K562 (cell line): ENCODE data around the gene KIFC3. TPM values are rescaled to one million over a fixed set of nuclear protein-coding genes. Genes with fewer than 3 reads are reported as not detected.

Experiments used
- ATAC-seq: fragments of 200-7000 bp; cut with Tn5 transposase; 3 replicates; pipeline ENCODE4 v1.9.1; 2020; ENCODE audit warnings: moderate library complexity
- BruUV-seq: library from RNA; stranded (reverse); fragments of 400-500 nt; replicated peaks from 2 replicates; lab custom pipeline; 2021; lab: Mats Ljungman, UMichigan
- CTCF ChIA-PET: fragments of 300-600 bp; formaldehyde crosslinking; extraction: SDS; loops from one replicate; lab custom pipeline; 2021; ENCODE audit warnings: low intra/inter-chr PET ratio; lab: Yijun Ruan, JAX
- POLR2A ChIA-PET: fragments of 300-600, 350-650 bp; sonication (Branson Sonifier 250); formaldehyde crosslinking; extraction: SDS; loops from one replicate; lab custom pipeline; 2021; ENCODE audit warnings: antibody characterized with exemption, inconsistent platforms; lab: Yijun Ruan, JAX
- DNase-seq, 4 experiments: peaks; one replicate each; pipeline versions ENCODE4 v3.0.0 to v3.0.0-alpha.2; 2011 to 2018; ENCODE audit warnings: low spot score in 3 of 4, mixed read lengths in 3 of 4; ENCODE audit errors: extremely low read depth in 1 of 4
- FAIRE-seq: peaks from 2 replicates; lab custom pipeline; 2011; peaks lifted over from hg19 to GRCh38; lab: Jason Lieb, UNC
- H2AFZ ChIP-seq: 2 replicates; pipeline ENCODE4 v1.6.0; 2011; ENCODE audit warnings: low read depth, low read length, control low read depth, inconsistent platforms
- H3K27ac ChIP-seq: fragments of 200-600 bp; 3 replicates; pipeline ENCODE4 v1.8.0; 2011; ENCODE audit warnings: low read depth, mild to moderate bottlenecking, control low read depth, inconsistent platforms, low read length, moderate library complexity, mixed read lengths; ENCODE audit errors: extremely low read depth
- H3K27me3 ChIP-seq, 2 experiments: fragments of 300-600 bp in 1 of 2; 2 replicates in 1 of 2; 3 replicates in 1 of 2; pipeline versions ENCODE4 v1.6.0 to v1.8.0; 2011; ENCODE audit warnings: inconsistent platforms in 2 of 2, low read length in 2 of 2, mild to moderate bottlenecking in 1 of 2, mixed read lengths in 1 of 2, moderate library complexity in 1 of 2; ENCODE audit not compliant: control insufficient read depth in 2 of 2, insufficient read depth in 2 of 2
- H3K36me3 ChIP-seq: fragments of 300-600 bp; 3 replicates; pipeline ENCODE4 v1.8.0; 2011; ENCODE audit warnings: mild to moderate bottlenecking, low read length, inconsistent platforms; ENCODE audit not compliant: control insufficient read depth, insufficient read depth
- H3K4me1 ChIP-seq, 2 experiments: fragments of 200-600 bp in 1 of 2; replicated peaks in 1 of 2; 2 replicates in 1 of 2; 3 replicates in 1 of 2; pipeline versions ENCODE4 v1.5.1 to v1.8.0; 2011; ENCODE audit warnings: inconsistent platforms in 2 of 2, low read length in 2 of 2, mild to moderate bottlenecking in 1 of 2, mixed read lengths in 1 of 2, moderate library complexity in 1 of 2; ENCODE audit not compliant: control insufficient read depth in 2 of 2, insufficient read depth in 2 of 2
- H3K4me2 ChIP-seq: 2 replicates; pipeline ENCODE4 v1.6.1; 2011; ENCODE audit warnings: low read length, control low read depth, inconsistent platforms, mixed read lengths; ENCODE audit not compliant: insufficient read depth
- H3K4me3 ChIP-seq: fragments of 200-600 bp; sonication (generic), shearing (Covaris generic); 2 replicates; pipeline ENCODE4 v1.5.1; 2016; ENCODE audit warnings: control low read depth, inconsistent platforms
- H3K79me2 ChIP-seq: fragments of 200-600 bp; 3 replicates; pipeline ENCODE4 v1.8.0; 2011; ENCODE audit warnings: low read length, inconsistent platforms; ENCODE audit not compliant: control insufficient read depth, insufficient read depth
- H3K9ac ChIP-seq, 2 experiments: 2 replicates each; pipeline versions ENCODE4 v1.6.0 to v1.6.1; 2011; ENCODE audit warnings: low read depth in 2 of 2, low read length in 2 of 2, control low read depth in 1 of 2, inconsistent platforms in 1 of 2, mild to moderate bottlenecking in 1 of 2, mixed read lengths in 1 of 2; ENCODE audit not compliant: insufficient read depth in 1 of 2
- H3K9me1 ChIP-seq: one replicate; pipeline ENCODE4 v1.6.0; 2011; ENCODE audit warnings: inconsistent platforms, mild to moderate bottlenecking, low read length, moderate library complexity; ENCODE audit not compliant: control insufficient read depth, insufficient read depth
- H3K9me3 ChIP-seq: replicated peaks from 2 replicates; pipeline ENCODE4 v1.5.1; 2011; ENCODE audit warnings: low read depth, low read length, inconsistent platforms; ENCODE audit not compliant: control insufficient read depth, insufficient read depth
- H4K20me1 ChIP-seq: replicated peaks from 2 replicates; pipeline ENCODE4 v1.6.1; 2011; ENCODE audit warnings: low read length, inconsistent platforms, mixed read lengths; ENCODE audit not compliant: control insufficient read depth, insufficient read depth
- ARID3A ChIP-seq: IDR thresholded peaks from 2 replicates; pipeline ENCODE4 v1.6.1; 2012; ENCODE audit warnings: low read depth, low read length, improper control_type of control experiment, borderline replicate concordance
- ASH1L ChIP-seq: fragments of 450-650 bp; IDR thresholded peaks from 2 replicates; pipeline ENCODE4 v1.6.1; 2018; ENCODE audit warnings: borderline replicate concordance, mild to moderate bottlenecking, low read depth; ENCODE audit not compliant: partially characterized antibody
- BACH1 ChIP-seq: fragments of 200-800 bp; sonication (Bioruptor generic); IDR thresholded peaks from 2 replicates; pipeline ENCODE4 v1.6.1; 2016; ENCODE audit warnings: missing genetic modification characterization, missing compliant biosample characterization
- HMBOX1 ChIP-seq: sonication (generic); IDR thresholded peaks from 2 replicates; pipeline ENCODE4 v1.6.1; 2016
- KLF13 ChIP-seq: fragments of 450-650 bp; IDR thresholded peaks from 2 replicates; pipeline ENCODE4 v1.6.1; 2016; ENCODE audit warnings: missing genetic modification characterization, low read depth, mild to moderate bottlenecking, missing compliant biosample characterization, moderate library complexity, borderline replicate concordance
- NRF1 ChIP-seq, 2 experiments: fragments of 450-650 bp; IDR thresholded peaks in 1 of 2; conservative IDR thresholded peaks in 1 of 2; 2 replicates each; pipeline ENCODE4 v1.6.1; 2014; ENCODE audit warnings: mild to moderate bottlenecking in 2 of 2
- POLR2G ChIP-seq: fragments of 200-400 bp; formaldehyde crosslinking; IDR thresholded peaks from 2 replicates; pipeline ENCODE4 v1.6.1; 2017; ENCODE audit warnings: low read depth, mild to moderate bottlenecking, antibody characterized with exemption, low read length, moderate library complexity
- TBP ChIP-seq: optimal IDR thresholded peaks from 2 replicates; pipeline ENCODE3; 2011; ENCODE audit warnings: low read depth, low read length, improper control_type of control experiment
- ZNF3 ChIP-seq: fragments of 250-450 bp; sonication (Bioruptor Pico); IDR thresholded peaks from 2 replicates; pipeline ENCODE4 v1.5.0; 2021; ENCODE audit warnings: mild to moderate bottlenecking, moderate library complexity
- WGBS: fragments of 100-300 bp; shearing (Covaris generic); methylation state at CpG from one replicate; pipeline ENCODE4 v1.1.6; 2016; ENCODE audit warnings: low coverage, mixed read lengths; ENCODE audit not compliant: insufficient coverage; ENCODE audit errors: missing lambda C conversion rate; 5-methylcytosine and 5-hydroxymethylcytosine counted together
- in situ Hi-C: fragments of 300-500 bp; cut with MboI; formaldehyde crosslinking; loops from 4 replicates; pipeline ENCODE4 v1.15.0; 2018; ENCODE audit warnings: inconsistent platforms, mixed read lengths
- intact Hi-C: fragments of 100-400 bp; cut with micrococcal nuclease; formaldehyde crosslinking; loops from 2 replicates; pipeline ENCODE4 v1.14.2; 2022
- polyA plus RNA-seq, 8 experiments: library from polyadenylated mRNA; depleted of rRNA in 4 of 8; stranded (reverse) in 5 of 8; unstranded in 3 of 8; fragments of >200 nt; fragmentation: Nextera tagmentation in 2 of 8; fragmentation: Illumina TruSeq in 1 of 8; extraction: Ambion mirVana in 2 of 8; extraction: Trizol in 1 of 8; gene quantifications; 2 replicates each; pipeline versions ENCODE4 v1.2.1 to v1.2.3, GENCODE V29; 2011 to 2014; ENCODE audit warnings: inconsistent platforms in 1 of 8, missing spikeins in 1 of 8
- total RNA-seq, 7 experiments: library from RNA; depleted of rRNA in 6 of 7; stranded (reverse); fragments of >200 nt in 6 of 7; fragmentation: Illumina TruSeq in 2 of 7; extraction: Trizol in 2 of 7; gene quantifications; 2 replicates each; pipeline versions ENCODE4 v1.2.1 to v1.2.3, GENCODE V29; 2011 to 2021; ENCODE audit warnings: low replicate concordance in 1 of 7

The KIFC3 gene
- total and polyA plus RNA-seq, 9 of the 15 experiments (the other 6 are each of a cell fraction or from before 2014, with no cell fraction given) = 0.23 to 105 (median 26.2) TPM

GRCh38 chr16:57762365-57763040, 39.8 kb downstream of the KIFC3 start:
- peaks cover under 1% of the 10 kb centered on the region; the same call in 1 of the 2 replicates for H4K20me1 ChIP-seq
- H3K4me2 ChIP-seq = no peak overlapping the region
- no peak overlapping the region for H3K27ac ChIP-seq
- CTCF ChIA-PET = no interaction called here
- no peak for ATAC-seq
- no peak overlapping the region for H2AFZ ChIP-seq
- no peak for FAIRE-seq
- H3K9ac ChIP-seq = no peak overlapping the region
- 81% methylated on average over 11 of the region's 15 CpGs for WGBS
- no peaks in the 10 kb centered on the region for H3K27me3 ChIP-seq
- POLR2A ChIA-PET = interaction anchor here (0.6 kb wide), 2 partner anchors 101 to 570 kb away, joined by 3 to 4 read pairs; no protein-coding TSS in a partner anchor
- peaks cover 90% of the 10 kb centered on the region for H3K36me3 ChIP-seq
- intact Hi-C loops = no loop called here
- no peak for DNase-seq
- in situ Hi-C loops = no loop called here
- no peak overlapping the region for H3K4me3 ChIP-seq
- BruUV-seq = no TSS peak
- H3K4me1 ChIP-seq = peaks cover 4 to 52% of the 10 kb centered on the region in 2 experiments; a peak in 3 of 5 replicates
- no peaks in the 10 kb centered on the region for H3K9me1 ChIP-seq
- no peaks in the 10 kb centered on the region for H3K79me2 ChIP-seq
- TF ChIP-seq ASH1L = no peak
- TF ChIP-seq ARID3A = no peak
- no peak for TF ChIP-seq ZNF3 (CRISPR knock-in tag)
- TF ChIP-seq NRF1 (conservative IDR thresholded peaks at IDR 0.05 in 1 of 2, IDR thresholded peaks at IDR 0.05 in 1 of 2) = no peak
- peak; percentile 52 for TF ChIP-seq POLR2G
- no peak for TF ChIP-seq KLF13 (tag)
- TF ChIP-seq TBP = no peak
- TF ChIP-seq HMBOX1 = no peak
- no peak for TF ChIP-seq BACH1 (tag)
- no peaks in the 10 kb centered on the region for H3K9me3 ChIP-seq
